HG03097 (cell line): Measurements from ENCODE around the gene ESYT1.

Source experiments
- ATAC-seq: cut with Tn5 transposase; IDR thresholded peaks from one replicate; pipeline ENCODE4 v1.9.1; 2021; ENCODE audit not compliant: unreplicated experiment, low FRiP score

Gene ESYT1

DNA sequence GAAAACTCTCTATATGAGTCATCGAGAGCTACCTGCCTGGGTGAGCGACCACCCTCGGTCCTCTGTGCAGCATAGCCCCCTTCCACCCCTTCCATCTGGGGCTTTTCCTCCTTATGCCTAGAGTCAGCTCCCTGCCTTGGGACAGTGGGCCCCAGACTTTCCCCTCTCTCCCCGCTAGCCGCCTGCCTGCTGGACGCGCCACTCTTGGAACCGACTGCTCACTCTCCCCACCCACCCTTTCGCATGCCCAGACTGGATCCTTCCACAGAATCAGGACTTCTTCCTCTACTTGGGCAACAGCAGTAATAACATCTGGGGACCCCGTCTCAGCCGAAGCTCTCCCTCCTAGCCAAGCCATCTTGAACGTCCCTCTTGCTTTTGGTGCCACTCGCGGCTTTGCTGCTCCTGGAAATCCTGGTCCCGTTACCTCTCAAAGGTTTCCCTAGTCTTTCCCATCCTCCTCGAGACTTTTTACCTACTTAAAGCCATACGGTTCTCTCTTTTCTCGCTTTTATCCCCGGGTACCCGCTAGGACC is 671 bp downstream of the ESYT1 start:
- ATAC-seq, result no peak

DNA sequence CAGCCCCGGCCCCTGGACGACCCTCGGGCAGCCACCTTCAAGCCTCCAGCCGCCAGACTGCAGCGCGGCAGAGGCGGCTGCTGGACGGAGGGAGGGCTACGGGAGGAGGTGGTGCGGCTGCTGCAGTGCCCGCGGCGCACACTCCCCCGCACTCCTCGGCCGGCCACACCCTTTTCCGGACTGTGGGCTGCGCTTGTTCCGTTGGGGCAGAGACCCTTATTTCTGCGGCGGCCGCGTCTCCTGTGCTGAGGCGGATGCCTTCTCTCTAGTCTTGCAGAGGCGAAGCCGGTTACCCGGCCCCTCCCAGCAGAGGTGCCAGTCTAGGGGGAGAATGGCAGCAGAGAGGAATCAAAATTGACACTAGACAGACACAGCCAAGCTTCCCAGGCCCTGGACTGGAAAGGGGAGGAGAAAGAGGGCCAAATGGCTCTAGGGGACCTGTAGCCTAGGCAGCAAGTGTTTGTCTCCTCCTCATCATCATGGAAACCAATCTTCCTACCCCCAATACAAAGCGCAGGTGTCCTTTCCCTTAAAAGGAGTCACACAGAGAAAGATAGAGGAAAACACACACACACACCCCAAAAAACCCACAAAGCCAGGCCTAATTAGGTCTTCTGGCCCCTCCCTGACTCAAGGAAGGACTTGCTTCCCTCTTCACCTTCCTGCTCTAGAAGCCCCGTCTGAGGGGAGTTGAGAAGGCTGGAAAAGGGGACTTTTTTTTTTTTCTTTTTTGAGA is 1.3 kb downstream of the ESYT1 start:
- no peak for ATAC-seq

DNA sequence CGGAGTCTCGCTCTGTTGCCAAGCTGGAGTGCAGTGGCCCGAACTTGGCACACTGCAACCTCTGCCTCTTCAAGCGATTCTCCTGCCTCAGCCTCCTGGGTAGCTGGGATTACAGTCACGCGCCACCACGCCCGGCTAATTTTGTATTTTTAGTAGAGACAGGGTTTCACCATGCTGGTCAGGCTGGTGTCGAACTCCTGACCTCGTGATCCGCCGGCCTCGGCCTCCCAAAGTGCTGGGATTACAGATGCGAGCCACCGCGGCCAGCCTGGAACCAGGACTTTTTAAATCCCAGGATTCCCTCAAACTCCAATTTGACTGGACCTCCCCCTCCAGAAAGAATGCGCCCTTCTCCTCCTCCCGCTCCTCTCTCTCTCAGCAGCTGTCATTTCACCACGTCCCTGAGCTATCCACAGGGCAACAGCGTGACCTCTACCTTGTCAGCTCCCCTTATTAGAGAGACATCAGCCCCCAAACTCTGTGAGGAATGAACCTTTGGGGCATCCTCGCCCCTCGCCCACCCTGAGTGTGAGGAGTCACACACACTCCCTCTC is 2.0 kb downstream of the ESYT1 start:
- no peak for ATAC-seq

- no peak for ATAC-seq
Measured at GRCh38 chr12:56130876-56131275, 2.8 kb downstream of the ESYT1 start.

DNA sequence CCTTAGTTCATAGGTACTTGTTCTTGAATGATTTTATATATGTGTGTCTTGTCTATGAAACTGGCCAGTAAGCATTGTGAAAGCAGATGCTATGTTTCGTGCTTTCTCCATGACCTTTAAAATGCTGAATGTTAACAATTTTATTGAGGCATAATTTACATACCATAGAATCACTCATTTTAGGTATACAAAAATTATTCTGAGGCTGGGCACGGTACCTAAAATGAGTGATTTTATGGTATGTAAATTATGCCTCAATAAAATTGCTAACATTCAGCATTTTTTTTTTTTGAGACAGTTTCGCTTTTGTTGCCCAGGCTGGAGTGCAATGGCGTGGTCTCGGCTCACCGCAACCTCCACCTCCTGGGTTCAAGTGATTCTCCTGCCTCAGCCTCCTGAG is 6.8 kb downstream of the ESYT1 start:
- no peak for ATAC-seq

DNA sequence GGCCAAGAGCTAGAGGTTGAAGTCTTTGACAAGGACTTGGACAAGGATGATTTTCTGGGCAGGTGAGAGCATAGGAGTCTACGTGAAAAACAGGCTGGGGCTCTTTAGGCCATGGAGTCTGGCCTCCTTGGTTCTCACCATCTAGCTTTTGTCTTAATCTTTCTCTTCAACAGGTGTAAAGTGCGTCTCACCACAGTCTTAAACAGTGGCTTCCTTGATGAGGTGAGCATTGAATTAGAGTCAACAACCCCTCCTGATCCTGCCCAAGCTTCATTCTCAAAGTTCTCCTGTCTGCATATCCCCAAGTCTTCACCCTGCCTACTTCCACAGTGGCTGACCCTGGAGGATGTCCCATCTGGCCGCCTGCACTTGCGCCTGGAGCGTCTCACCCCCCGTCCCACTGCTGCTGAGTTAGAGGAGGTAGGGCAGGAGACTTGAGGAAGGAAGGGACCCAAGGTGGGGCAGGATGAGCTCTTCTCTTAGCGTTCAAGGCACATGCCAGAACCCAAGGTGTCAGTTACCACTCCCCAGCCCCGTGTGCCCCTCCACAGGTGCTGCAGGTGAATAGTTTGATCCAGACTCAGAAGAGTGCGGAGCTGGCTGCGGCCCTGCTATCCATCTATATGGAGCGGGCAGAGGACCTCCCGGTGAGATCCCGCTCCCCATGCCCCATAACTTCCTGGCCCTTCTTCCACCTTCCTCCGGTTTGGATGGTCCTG is 9.9 kb downstream of the ESYT1 start:
- no peak for ATAC-seq

- no peak for ATAC-seq
Measured at GRCh38 chr12:56141946-56142784, 14.1 kb downstream of the ESYT1 start.

DNA sequence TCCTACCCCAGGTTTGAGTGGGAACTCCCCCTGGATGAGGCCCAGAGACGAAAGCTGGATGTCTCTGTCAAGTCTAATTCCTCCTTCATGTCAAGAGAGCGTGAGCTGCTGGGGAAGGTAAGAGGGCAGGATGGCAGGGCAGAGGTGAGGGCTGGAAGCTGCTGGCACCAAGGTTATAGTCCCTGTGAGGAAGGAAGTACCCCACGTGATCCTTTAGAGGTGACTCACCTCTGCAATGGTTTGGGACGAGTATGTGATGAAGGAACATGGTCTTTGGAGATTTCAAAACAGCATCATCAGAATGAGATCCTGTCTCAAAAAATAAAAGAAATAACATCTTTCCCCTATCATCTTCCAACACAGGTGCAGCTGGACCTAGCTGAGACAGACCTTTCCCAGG is 15.2 kb downstream of the ESYT1 start:
- no peak for ATAC-seq

DNA sequence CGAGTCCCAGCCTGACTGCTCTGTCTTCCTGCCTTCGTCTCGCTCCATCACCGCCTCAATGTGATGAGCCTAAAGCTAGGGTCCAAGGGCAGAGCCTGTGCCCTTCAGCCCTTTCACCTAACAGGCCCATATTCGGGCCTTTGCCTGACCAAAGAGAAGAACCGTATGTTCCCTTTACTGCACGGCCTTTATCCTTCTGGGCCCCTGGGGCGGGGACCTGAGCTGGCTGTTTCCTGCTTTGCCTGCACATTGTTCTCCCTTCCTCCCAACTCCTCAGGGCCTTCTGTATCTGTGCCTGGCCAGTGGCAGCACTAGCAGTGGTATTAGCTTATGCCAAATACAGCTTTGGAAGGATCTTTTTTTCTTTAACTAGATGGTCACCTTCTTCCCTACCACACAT is 15.8 kb downstream of the ESYT1 start:
- ATAC-seq, result no peak

DNA sequence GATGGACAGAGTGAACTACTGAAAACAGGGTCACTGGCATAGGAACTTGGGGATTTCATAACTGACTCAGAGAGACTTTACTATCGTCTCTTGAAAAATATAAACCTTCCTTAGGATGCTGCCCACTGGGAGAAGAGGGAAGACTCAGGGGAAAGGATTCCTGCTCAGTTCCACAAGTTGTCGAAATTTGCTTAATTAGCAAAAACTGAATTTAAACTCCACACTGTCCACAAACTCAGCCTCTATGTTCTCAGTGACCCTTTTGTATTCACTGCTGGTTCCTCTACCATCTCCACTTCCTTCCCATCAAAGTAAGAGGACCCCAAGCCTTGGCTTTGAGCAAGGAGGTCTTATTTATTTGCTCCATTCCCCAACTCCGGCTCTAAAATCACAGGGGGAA is 17.1 kb downstream of the ESYT1 start:
- ATAC-seq, result no peak

DNA sequence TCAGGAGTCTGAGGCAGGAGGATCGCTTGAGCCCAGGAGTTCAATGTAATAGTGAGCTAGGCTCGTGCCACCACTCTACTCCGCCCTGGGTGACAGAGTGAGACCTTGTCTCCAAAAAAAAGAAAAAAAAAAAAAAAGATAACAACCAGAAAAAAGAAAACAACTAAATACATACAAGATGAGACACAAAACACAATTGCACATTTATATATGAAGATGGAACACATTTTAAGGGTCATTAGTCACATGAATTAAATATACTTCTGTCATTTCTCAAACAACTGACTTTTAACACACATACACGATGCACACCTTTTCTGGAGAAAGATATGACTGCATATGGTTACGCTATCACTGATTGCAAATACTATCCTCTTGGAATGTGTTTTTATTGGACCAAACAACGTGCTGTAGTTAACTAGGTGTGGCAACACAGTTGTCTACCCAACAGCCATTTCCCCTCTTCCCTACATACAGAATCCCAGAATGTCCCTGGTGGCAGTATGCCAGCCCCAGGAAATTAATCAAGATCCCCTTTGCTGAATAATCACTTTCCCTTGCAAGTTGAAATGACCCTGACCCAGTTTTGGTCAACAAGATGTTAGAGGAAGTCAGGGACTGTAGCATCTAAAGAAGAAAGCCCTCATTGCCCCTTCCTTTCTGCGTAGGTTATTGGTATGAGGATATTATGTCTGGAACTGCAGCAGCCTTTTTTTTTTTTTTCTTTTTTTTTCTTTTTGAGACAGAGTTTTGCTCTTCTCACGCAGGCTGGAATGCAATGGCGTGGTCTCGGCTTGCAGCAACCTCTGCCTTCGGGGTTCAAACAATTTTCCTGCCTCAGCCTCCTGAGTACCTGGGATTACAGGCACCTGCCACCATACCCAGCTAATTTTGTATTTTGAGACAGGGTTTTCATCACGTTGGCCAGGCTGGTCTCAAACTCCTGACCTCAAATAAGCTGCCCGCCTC is 18.7 kb downstream of the ESYT1 start:
- no peak for ATAC-seq

- ATAC-seq, result no peak
Measured at GRCh38 chr12:56150563-56150962, 22.5 kb downstream of the ESYT1 start.

DNA sequence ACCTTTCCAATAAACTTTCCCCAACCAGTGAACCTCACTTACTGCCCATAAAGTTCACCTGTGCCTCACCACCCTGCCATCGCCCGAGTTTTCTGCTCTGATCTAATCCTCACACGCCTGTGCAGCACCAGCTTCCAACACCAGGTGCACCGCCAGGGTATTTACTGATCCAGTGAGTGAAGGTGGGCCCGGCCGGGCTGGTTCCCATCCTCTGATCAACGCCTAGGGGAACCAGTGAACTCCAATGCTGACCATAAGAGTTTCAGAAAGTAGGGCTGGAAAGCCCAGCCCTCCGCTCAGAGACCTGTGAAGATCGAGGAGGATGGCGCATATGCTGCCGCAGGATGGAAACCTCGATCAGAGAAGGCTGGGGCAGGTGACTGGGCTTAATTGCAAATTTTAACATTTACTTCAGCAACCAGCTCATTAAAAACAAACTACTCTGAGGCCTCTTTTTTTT is 23.6 kb downstream of the ESYT1 start:
- ATAC-seq, result peak; percentile 28

GRCh38 chr12:56152132-56152755 is 24.2 kb downstream of the ESYT1 start, which contains the start of gene MYL6B:
MYL6B (plus strand) TSS chr12:56152587; CDS start chr12:56153919, 1,332 bp downstream.
- peak; percentile 76 for ATAC-seq

GRCh38 chr12:56152756-56153677 is 24.9 kb downstream of the ESYT1 start:
- ATAC-seq, result no peak

DNA sequence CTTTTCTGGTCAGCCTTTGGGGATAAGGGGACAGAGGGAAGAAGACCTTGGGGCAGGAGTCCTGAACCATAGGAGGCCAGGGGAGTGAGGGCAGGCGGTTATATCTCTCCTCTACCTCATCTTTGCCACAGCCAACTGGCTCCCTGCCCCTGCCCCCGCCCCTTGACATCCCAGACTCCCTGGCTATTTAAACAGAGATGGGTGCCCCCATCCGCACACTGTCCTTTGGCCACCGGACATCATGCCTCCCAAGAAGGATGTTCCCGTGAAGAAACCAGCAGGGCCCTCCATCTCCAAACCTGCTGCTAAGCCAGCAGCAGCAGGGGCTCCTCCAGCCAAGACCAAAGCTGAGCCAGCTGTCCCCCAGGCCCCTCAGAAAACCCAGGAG is 25.6 kb downstream of the ESYT1 start:
- ATAC-seq, result no peak

DNA sequence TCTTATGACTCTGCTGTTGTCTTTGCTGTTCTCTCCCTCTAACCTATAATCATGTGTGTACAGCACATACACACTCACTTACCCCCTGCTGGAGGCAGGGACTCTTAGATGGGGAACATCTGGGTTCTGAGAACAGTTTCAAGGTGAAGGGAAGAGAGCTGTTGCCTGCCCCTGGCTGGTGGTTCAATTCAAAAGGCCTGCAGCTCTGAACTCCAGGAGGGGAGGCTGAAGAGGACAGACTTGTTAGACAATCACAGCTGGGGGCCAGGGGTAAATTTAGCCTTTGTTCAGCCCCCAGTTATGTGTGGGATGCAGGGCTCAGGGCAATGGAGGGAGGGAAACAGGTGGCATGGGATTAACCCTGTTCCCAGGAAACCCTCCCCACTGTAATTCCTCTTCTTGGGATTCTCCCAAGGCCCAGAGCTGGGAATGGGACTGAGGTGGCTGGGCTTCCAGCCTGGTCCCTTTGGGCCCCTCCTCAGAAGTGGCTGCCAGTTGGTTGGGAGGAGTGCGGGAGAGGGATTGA is 26.2 kb downstream of the ESYT1 start:
- ATAC-seq, result no peak

GRCh38 chr12:56154818-56155217 is 26.8 kb downstream of the ESYT1 start:
- ATAC-seq, result no peak
